ENCODE results near the gene KLK2.

- no peak for TF ChIP-seq POLR2A (IDR thresholded peaks at IDR 0.05)
- TF ChIP-seq, protein P1, sequence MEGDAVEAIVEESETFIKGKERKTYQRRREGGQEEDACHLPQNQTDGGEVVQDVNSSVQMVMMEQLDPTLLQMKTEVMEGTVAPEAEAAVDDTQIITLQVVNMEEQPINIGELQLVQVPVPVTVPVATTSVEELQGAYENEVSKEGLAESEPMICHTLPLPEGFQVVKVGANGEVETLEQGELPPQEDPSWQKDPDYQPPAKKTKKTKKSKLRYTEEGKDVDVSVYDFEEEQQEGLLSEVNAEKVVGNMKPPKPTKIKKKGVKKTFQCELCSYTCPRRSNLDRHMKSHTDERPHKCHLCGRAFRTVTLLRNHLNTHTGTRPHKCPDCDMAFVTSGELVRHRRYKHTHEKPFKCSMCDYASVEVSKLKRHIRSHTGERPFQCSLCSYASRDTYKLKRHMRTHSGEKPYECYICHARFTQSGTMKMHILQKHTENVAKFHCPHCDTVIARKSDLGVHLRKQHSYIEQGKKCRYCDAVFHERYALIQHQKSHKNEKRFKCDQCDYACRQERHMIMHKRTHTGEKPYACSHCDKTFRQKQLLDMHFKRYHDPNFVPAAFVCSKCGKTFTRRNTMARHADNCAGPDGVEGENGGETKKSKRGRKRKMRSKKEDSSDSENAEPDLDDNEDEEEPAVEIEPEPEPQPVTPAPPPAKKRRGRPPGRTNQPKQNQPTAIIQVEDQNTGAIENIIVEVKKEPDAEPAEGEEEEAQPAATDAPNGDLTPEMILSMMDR (IDR thresholded peaks at IDR 0.05): no peak
These were observed 8.9 kb downstream of the KLK2 start for GRCh38 chr19:50882188-50882587.
